ENCODE results near the gene SLC51B.
"Not testable (repeated sequence)": the region's sequence is repeated elsewhere in the genome, so short reads cannot be mapped to it uniquely, and the experiment has no call there.

The SLC51B gene

DNA sequence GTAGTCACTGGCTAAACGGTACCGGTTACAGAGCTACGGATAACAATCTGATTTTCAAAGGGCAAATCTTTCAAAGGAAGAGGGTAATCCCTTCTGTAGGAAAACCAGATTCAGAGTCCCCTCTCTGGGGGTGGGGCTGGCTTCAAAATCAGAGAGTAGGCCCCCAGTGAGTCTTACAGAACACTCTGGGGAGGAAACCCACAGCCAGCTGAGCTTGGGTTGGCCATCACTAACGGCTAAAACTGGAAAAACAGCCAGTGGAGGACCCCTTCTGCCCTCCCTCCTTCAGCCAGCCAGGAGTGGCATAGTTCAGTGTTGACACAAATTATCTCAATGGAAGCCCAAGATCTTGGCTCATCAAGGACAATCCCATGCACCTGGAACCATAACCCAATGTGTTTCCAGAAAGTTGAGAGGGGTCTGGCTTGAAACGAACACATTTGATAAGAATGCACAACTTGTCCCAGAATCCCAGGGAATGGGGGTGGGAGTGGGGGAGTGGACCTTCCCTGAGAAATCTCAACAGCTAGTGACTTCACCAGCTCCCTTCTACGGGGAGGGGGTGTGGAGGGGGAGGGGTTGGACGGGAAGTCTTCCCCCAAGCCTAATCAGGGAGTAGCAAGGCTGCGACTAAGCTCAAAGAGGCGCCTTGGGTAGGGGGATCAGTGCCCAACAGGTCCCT lies 21.6 kb downstream of the SLC51B start:
- no peak for DNase-seq (ENCODE audit: low read depth)

GRCh38 chr15:65067317-65067644 lies 22.1 kb downstream of the SLC51B start:
- DNase-seq (ENCODE audit: low read depth) = no peak

- no peak for DNase-seq (ENCODE audit: low read depth)
Observed at GRCh38 chr15:65067645-65068402, 22.6 kb downstream of the SLC51B start, which contains the start of gene RASL12. Gene RASL12 (minus strand): TSS chr15:65067991. CDS start chr15:65067835, 156 bp downstream.

- DNase-seq (ENCODE audit: low read depth) = no peak
Observed at GRCh38 chr15:65068403-65068788, 23.2 kb downstream of the SLC51B start.

DNA sequence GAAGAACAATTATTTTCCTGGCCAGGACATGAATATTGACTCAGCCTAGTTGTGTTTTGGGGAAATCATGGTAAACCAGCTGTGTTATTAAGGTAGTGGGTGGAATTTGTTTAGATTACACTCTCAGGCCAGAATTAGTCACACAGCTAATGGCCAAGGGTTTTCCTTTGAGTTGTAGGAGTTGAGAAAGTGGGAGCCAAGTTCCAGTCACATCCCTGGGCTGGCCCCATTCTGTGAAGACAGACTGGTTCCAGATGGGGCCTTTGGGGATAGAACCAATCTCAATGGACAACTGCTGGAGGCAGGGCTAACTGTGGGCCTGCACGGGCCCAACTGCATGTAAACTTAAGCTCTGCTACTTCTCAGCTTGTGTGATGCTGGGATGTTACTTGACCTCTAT lies 24.0 kb downstream of the SLC51B start:
- DNase-seq (ENCODE audit: low read depth) = peak; percentile 83

GRCh38 chr15:65069779-65070546 lies 24.8 kb downstream of the SLC51B start:
- DNase-seq (ENCODE audit: low read depth) = no peak

DNA sequence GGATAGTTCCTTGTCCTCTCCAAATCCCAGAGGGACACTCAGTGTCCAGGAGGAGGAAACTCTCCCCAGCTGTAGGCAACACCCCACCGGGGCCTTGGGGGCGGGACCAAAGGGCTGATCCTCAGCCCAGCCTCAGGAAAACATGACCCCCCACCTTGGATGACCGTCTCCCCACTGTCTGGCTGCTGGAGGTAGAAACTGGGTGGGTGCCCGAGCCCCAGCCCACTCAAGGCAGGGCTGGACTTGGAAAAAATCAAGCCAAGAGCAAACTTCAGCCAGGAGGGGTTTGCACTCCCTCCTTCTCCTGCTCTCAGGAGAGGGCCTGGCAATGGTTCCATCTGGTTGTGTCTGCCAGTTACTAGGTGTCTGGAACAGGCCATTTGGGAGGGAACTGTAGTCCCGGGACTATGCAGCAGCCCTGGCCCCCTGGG lies 26.2 kb downstream of the SLC51B start:
- DNase-seq (ENCODE audit: low read depth) = no peak

DNA sequence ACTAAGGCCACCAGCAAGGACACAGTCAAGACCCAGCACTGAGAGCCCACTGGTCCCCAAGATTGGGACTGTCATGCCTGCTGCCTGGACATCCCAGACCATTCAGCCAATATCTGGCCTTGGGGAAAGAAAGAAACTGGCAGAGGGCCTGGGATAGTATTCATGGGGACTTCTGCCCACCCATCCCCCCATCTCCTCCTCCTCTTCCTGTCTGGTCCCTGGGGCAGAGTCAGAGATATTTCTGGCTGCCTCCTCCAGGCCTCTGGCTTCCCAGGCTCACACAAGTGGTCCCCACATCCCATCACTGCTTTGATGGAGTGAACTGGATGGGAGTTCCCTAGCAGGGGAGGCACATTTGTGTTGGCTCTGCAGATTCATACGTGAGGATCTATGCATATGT lies 26.8 kb downstream of the SLC51B start:
- no peak for DNase-seq (ENCODE audit: low read depth)

- no peak for DNase-seq (ENCODE audit: low read depth)
Observed at GRCh38 chr15:65072617-65073016, 27.4 kb downstream of the SLC51B start.

- DNase-seq (ENCODE audit: low read depth) = not testable (repeated sequence)
Observed at GRCh38 chr15:65074946-65075345, 29.8 kb downstream of the SLC51B start.

GRCh38 chr15:65075607-65076395 lies 30.6 kb downstream of the SLC51B start:
- not testable (repeated sequence) for DNase-seq (ENCODE audit: low read depth)

DNA sequence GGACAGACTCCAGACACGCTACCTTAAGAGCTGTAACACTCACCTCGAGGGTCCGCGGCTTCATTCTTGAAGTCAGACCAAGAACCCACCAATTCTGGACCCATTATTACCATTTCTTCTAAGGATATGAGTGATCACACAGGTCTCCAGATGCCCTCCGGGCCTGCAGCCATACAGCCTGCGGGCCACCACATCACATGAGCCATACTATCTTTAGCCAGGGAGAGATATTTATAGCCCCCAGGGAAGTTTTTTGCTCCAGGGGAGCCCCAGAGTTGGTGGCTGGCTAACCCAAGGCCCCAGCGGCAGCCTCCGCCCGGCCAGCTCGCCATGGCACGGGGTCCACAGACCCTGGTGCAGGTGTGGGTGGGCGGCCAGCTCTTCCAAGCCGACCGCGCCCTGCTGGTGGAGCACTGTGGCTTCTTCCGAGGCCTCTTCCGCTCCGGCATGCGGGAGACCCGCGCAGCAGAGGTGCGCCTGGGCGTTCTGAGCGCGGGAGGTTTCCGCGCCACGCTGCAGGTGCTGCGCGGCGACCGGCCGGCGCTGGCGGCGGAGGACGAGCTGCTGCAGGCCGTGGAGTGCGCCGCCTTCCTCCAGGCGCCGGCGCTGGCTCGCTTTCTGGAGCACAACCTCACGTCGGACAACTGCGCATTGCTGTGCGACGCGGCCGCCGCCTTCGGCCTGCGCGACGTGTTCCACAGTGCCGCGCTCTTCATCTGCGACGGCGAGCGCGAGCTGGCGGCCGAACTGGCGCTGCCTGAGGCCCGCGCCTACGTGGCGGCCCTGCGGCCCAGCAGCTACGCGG lies 31.5 kb downstream of the SLC51B start, which contains the start of gene KBTBD13:
Gene KBTBD13, plus strand, starts transcription at position 261 of the 805 bp plus-strand sequence. Its CDS starts 70 bp downstream, at position 331.
- no peak for DNase-seq (ENCODE audit: low read depth)

DNA sequence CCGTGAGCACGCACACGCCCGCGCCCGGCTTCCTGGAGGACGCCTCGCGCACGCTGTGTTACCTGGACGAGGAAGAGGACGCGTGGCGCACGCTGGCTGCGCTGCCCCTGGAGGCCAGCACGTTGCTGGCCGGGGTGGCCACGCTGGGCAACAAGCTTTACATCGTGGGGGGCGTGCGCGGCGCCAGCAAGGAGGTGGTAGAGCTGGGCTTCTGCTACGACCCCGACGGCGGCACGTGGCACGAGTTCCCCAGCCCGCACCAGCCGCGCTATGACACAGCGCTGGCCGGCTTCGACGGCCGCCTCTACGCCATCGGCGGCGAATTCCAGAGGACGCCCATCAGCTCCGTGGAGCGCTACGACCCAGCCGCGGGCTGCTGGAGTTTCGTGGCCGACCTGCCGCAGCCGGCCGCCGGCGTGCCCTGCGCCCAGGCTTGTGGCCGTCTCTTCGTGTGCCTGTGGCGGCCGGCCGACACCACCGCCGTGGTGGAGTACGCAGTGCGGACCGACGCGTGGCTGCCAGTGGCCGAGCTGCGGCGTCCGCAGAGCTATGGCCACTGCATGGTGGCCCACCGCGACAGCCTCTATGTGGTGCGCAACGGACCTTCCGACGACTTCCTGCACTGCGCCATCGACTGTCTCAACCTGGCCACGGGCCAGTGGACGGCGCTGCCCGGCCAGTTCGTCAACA lies 32.2 kb downstream of the SLC51B start:
- no peak for DNase-seq (ENCODE audit: low read depth)

- DNase-seq (ENCODE audit: low read depth) = peak; percentile 55
Observed at GRCh38 chr15:65077981-65078352, 32.8 kb downstream of the SLC51B start.

DNA sequence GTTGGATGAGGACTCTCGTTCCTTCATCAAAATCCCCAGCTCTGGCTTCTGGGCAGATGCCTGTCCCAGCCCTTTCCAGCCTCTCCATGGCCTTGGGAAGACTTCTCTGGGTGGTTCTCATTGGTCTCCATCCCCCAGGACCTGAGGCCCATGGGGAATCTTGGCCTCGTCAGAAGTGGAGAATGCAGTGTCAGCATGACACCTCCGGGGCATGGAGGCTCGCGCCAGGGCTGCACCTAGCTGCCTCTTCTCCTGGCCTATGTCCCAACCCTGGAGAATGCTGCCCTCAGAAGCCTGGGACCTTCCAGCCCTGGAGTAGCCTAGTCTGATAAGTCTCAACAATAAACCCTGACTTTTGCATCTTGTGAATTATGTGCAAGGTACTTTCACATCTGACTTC lies 34.4 kb downstream of the SLC51B start:
- no peak for DNase-seq (ENCODE audit: low read depth)

DNA sequence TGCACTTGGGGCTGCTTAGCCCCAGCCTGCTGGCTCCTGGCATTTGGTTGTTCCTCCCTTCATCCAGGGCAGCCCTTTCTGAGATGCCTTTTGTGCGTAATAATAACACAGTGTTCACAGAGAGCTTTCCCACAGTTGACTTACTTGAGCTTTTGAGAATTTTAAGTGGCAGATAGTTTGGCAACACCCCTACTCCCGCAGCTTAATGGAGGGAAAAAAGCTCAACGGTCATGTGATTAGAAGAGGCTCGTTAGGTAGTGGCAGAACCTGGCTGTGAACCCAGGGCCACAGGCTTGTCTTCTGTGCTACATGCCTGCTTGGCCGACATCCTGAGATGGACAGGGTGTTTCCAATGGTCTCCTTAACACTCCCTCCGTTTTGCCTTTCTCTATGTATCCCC lies 36.1 kb downstream of the SLC51B start:
- no peak for DNase-seq (ENCODE audit: low read depth)

DNA sequence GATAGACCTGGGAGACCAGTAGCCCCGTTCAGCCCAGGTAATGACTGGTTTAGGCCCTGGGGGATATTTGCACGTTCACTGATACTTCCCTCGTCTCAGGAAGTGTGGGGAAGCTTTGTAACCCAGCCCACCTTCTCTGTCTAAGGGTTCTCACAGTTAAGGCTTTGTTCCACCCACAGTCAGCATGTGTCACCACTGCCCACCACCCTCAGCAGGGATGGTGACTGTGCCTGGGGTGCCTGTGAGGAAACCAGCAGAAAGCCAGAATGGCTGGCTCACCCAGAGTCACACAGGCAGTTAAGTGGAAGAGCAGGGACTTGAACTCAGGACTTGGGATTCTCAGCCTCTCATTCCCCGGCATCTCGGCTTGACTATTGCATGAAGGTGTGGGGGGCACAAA lies 36.6 kb downstream of the SLC51B start:
- no peak for DNase-seq (ENCODE audit: low read depth)

DNA sequence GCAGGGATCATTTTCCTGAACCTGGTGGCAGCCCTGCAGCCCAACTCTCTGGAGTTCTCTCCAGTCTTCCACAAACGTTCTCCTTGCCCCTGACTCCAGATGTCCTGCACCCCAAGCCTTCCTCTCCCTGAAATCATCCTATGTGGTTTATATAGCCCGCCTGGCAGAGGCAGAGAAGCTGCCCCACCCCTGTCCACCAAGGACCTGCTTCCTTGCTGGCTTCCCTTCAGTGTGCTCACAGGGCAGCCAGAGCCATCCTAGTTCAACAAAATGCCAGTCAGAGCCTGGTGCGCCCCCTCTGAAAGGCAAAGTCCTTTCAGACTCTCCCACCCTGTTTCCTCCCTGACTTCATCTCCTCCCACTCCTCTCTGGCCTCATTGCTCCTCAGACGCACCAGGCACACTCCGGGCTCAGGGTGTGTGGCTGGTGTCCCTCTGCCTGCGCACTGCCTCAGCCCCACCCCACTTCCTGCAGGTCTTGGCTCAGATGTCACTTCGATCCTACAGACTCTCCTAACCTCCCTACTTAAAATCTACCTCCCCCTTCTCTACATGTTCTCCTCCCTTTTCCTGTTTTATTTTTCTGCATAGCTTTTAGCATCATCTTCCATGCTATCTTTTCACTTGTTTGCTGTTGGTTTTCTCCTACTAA lies 37.2 kb downstream of the SLC51B start:
- no peak for DNase-seq (ENCODE audit: low read depth)

GRCh38 chr15:65083262-65083701 lies 38.1 kb downstream of the SLC51B start:
- DNase-seq (ENCODE audit: low read depth) = peak; percentile 55
